HG03558 (cell line): Measurements from ENCODE around the gene PIK3R5.
"Not testable (repeated sequence)": the region's sequence is repeated elsewhere in the genome, so short reads cannot be mapped to it uniquely, and the experiment has no call there.

Experiments used
- ATAC-seq: cut with Tn5 transposase; IDR thresholded peaks from one replicate; pipeline ENCODE4 v1.9.1; 2021; ENCODE audit warnings: moderate number of reproducible peaks; ENCODE audit not compliant: unreplicated experiment; ENCODE audit errors: extremely low read depth

Gene PIK3R5

DNA sequence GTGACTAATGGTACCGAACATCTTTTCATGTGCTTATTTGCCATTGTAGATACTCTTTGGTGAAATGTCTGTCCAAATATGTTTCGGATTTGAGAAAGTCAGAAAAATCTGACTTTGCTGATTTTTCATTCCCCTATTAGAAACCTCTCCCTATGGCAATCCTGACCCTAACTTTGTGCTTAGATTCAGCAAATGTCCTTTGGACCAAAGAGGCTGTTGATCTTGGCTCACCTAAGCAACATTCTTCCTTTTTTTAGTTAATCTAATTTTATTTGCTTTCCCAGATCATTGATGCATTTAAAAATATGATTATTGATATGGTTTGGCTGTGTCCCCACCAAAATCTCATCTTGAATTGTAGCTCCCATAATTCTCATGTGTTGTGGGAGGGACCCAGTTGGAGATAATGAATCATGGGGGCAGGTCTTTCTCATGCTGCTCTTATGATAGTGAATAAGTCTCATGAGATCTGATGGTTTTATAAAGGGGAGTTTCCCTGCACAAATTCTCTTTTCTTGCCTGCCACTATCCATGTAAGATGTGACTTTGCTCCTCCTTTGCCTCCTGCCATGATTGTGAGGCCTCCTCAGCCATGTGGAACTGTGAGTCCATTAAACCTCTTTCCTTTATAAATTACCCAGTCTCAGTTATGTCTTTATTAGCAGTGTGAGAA, 22.9 kb upstream of the PIK3R5 start:
- not testable (repeated sequence) for ATAC-seq

DNA sequence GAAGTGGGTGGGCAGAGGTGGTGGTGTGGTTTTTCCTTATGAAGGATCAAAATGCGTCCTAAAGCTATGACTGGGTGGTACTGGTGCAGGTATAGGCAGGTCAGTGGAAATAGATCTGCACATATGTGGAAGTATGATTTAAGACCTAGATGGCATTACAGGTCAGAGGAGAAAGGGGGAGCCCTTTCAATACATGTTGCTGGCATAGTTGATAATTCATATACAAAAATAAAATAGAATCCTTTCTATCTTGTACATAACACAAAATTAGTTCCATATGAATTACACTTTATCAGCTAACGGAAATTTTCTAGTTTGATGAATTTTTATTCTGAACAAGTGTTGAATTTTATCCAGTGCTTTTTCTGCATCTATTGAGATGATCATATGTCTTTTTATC, 20.8 kb upstream of the PIK3R5 start:
- ATAC-seq = no peak

DNA sequence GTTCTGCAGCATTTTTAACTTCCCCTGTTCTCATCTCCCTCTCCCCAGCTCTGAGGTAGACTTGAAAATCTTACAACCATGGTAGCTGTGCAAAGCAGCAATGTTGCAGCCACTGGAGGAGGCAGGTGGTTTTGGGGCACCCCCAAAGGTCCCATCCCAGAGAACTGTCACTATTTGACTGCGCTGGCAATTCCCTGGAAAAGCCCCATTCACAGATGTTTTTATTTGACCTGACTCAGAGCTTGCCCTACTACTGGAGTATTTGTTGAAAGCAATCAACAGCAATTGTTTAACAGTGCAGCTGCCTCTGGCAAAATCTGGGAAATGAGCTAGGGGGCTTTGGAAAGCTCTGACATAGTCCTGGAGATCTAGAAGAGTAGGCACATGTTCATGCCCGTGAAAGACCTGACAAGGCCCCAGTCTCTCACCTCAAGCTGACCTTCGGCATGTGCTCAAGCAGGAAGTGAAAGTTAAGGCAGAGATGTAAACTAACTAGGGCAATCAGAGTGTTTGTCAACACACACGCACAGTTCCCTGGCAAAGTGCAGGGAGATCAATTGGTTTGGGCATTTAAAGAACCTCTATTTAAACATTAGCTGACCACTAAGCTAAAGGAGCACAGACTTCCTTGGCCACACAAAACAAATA, 19.7 kb upstream of the PIK3R5 start:
- no peak for ATAC-seq

DNA sequence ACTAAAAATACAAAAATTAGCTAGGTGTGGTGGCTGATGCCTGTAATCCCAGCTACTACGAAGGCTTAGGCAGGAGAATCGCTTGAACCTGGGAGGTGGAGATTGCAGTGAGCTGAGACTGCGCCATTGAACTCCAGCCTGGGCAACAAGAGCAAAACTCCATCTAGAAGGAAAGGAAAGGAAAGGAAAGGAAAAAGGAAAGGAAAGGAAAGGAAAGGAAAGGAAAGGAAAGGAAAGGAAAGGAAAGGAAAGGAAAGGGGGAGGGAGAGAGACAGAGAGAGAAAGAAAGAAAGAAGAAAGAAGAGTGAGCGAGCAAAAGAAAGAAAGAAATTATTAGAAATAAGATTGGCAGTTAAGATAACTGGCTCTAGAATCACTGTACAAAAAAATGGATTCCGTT, 18.7 kb upstream of the PIK3R5 start:
- ATAC-seq = not testable (repeated sequence)

DNA sequence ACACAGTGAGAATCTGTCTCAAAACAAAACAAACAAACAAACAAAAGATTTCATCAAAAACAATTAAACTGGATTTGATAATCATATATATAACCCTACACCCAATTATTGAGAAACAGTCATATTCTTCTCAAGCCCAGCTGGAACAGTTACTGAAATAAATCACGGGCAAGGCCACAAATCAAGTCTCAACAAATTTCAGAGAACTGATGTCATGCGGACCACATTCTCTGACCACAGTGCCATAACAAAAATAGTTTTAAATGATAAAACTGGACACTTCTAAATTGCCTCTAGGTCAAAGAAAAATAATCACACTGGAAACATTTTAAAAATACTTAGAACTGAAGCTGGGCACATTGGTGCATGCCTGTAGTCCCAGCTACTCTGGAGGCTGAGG, 15.9 kb upstream of the PIK3R5 start:
- no peak for ATAC-seq

DNA sequence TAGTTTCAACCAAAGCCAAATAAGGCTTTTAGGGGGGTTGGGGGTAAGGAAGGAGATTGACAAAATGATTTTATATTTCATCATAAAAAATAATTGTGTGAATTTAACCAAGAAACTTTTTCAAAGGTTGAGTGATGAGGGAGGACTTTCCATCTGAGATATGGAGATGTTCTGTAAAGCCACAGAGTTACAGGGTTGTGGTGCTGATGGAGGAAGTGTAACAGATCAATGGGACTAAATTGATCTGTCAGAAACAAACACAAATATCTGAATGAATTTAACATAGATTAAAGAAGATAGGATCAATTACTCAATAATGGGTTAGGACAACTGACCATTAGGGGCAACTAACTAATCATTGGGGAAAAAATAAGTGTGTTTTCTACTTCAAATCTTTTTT, 14.2 kb upstream of the PIK3R5 start:
- no peak for ATAC-seq

DNA sequence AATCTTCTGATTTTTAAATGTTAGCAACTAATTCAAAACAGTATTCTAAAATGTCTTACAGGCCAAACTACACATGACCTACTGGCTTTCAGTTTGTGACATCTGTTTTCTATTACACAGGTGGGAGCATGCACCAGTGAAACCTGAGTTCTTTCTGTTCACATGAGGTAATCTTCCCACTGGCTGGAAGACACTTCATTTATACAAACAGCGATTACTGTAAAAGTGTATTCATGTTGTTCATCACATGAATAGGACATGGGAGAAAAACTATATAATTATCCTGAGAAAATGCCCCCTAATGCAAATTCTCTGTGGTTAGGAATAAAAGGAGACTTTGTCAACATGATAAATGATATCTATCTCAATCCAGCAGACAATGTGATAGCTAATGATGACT, 11.1 kb upstream of the PIK3R5 start:
- ATAC-seq = no peak

DNA sequence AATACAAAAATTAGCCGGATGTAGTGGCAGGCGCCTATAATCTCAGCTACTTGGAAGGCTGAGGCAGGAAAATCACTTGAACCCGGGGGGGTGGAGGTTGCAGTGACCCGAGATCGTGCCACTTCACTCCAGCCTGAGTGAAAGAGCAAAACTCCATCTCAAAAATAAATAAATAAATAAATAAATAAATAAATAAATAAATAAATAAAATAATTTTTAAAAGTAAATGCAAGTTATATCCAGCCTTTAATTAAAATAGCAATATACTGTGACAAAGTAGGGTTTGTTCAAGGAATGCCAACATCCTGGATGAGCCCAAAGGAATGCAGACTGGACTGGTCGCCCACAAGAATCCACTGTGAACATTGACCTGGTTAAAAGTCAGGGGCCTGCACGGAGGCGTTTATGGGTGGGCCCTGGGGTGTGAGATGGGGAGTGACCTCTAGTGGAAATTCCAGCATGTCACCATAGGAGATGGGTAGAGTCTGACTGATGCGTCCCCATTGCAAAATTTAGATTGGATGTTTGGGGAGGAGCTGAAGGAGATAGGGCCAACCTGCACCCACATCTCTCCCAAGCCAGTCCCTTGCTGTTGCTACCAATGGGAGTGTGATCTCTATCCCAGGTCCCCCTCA, 9.7 kb upstream of the PIK3R5 start:
- no peak for ATAC-seq

DNA sequence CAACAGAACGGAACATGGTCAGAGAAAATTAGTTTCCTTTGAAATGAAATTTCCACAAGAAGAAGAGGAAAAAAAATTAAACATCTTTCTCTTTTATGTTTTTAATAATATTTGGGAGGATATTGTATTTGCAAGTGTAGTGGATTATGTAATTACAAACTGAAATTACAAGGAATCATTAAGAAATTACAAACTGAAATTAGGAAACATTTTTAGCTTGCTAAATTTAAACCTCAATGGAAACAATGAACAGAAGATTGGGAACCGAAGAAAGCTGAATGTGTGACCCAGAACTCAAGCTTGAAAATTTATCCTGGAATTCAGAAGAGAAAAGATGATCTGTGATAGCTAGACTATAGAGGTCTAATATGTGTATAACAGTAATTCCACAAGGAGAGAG, 4.4 kb upstream of the PIK3R5 start:
- ATAC-seq = no peak

DNA sequence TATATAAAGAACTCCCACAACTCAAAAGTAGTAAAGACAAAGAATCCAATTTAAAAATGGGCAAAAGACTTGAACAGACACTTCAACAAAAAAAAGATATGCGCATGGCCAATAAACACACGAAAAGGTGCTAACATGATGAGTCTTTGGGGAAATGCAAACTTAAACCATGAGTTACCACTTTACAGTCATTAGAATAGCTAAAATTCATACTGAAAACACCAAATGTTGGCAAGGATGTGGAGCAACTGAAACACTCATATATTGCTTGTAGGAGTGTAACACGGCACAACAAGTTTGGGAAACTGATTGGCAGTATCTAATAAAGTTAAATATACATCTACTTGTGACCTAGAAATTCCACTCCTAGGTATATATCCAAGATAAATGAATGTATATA, 3.0 kb upstream of the PIK3R5 start:
- ATAC-seq = no peak

DNA sequence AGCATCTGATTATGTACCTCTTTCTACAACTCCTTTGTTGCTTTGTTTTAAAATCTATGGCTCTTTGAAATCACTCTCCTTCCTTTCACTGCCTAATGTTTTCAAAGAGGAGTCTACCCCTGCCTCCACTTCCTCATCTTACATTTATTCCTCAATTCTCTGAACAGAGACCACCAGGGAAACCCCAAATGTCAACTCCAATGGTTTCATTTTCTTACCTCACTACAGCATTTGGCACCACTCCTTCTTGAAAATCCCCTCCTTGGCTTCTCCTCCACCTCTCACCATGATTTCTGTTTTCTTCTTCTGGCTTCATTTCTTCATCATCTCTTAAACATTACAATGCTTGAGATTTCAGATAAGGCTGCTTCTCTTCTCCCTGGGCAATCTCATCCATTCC, 2.4 kb upstream of the PIK3R5 start:
- ATAC-seq = no peak

DNA sequence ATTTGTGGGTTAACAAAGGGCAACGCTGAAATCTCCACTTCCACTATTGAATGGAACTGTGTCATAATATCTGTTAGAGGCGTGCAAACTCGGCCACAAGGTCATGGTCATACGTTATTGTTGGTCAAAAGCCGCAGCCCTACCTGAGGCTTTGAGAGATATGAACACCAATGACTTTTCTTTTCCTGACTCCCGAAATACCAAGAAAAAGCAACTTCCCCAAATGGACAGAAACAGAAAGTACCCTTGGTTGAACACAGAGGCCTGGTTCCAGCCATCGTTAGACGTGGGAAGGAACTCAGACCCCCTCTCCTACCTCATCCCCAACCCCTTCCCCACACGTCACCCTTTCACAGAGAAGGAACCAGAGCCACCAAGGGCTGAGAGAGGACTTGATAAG, 1.4 kb upstream of the PIK3R5 start:
- no peak for ATAC-seq

DNA sequence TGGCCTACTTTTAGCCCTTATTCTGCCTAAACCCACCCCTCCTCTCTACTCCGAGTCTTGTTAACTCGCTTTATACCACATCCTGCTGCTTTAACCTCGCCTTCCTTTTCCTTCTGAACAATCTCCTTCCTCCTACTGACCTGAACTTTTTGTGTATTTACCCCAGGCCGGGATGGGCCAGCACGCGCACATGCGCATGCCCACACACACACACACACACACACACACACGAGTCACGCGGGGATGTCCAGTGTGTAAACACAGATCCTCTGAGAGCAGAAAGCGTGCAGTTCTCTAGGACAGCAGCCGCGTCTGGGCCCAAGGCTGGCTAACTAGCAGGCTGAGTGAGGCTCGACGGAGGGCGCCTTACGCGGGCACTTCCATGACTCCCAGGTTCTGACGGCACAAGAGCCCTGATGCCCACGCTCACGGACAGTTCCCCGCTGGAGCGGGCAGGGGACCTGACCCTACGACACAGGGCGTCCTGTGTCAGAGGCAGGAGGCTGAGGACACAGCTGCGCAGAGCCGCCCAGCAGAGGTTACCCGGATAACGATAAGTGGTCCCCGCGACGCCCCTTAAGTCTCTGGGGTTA, 610 bp downstream of the PIK3R5 start:
- no peak for ATAC-seq

DNA sequence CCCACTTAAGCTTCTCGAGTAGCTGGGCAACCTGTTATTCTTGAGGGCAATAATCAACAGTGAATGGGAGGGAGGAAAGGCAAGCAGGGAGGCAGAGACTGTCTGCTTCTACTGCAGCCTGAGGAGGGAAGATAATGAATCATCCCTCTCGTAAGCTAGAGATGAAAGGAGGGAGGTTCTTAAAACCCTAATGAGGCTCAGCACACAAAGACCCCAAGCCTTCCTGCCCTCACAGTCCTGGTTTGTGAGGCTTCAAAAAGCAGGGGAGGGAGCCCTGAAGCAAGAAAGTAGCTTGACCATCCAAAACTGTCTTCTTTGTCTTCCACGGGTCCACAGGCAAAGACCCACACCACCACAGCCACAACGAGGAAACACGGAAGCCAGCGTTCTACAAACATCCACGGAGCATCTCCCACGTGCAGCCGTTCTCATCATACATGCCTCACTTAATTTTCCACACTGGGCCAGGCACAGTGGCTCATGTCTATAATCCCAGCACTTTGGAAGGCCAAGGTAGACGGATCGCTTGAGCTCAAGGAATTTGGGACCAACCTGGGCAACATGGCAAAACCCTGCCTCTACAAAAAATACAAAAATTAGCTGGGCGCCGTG, 1.8 kb downstream of the PIK3R5 start:
- no peak for ATAC-seq

DNA sequence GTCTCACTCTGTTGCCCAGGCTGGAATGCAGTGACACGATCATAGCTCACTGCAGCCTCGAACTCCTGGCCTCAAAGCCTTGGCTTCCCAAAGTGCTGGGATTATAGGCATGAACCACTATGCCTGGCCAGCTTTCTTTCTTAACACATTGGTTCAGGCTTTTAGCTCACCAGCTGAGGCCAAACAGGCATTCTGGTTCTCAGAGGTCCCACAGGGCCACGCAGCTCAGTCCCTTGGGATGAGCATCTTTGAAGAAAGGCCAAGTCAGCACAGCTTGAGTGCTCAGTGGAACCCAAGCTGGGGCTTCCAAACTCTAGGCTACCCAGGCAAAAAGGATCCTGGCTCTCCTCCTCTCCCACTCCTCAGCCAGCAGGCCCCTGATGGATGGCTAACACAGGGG, 2.5 kb downstream of the PIK3R5 start:
- no peak for ATAC-seq

DNA sequence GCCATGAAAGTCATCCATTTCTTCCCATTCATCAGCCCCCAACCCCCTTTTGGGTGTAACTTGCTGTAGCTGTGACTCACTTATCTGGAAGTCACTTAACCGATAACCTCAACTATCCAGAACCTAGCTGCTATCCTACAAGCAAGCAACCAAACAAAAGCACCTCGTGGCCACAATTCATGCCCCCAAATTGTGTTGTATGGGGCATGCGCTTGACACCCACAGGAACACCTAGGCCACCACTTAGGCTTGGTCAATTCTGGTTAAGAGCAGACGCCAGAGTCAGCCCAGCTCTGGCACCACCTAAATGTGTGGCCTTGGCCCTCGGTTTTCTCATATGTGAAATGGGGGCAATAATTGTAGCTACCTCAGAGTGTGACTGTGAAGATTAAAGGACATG, 3.7 kb downstream of the PIK3R5 start:
- no peak for ATAC-seq

DNA sequence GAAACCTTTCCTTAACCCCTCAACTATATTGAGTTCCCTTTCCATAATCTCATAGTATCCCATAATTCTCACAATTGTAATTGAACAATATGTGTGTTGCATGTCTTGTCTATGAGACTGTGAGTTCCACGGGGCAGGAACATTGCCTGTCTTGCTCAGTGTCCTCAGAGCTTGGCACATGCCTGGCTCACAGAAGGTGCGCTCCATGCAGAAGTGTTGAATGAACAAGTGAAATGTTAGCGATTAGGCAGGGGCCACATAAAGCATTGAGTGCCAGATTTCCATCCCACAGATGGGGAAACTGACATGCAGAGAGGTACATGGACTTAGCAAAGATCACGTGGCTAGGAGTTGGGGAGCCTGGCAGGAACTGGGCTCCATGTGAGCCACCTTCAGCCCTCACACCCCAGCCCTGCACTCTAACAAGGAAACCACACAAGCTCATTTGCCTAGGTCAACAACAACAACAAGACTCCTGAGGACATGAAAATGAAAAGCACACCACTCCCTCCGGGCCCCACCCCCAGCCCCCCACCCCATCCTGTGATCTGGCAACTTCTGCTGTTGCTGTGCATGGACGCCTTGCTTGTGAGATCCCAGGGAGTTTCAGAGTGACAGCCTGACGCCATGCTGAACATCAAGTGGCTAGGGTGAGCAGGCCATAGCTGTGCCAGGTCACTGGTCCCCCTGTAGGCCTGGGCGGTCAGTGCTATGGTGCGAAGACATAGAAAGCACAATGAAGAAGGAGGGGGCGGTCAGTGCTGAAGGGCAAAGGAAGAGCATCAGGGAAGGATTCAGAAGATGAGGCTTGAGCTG, 5.0 kb downstream of the PIK3R5 start:
- ATAC-seq = no peak

DNA sequence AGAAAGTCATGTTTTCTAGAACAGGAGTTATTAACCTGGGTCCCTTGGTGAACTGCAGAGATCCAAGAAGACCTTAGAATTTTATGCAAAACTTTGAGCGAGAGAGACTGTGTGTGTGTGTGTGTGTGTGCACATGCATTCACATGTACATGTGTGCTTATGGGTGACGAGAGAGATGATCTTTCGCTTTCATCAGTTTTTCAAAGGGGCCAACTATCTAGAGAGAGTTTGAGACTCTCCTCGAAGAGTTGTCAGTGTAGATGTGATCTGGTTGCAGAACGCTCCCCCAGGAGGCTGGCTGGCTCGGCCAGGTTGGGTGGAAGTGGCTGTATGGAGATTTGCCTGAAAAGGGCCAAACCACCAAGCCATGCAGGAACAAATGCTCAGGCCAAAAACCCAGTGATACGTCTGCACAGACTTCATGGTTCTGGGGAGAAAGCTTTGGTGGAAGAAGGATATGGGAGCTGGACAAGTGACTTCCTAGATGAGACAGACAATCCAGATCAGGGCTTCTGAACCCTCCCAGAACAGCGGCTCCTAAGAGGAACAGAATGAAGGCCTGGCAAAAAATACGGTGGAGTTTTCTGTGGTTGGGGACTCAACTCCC, 6.1 kb downstream of the PIK3R5 start:
- no peak for ATAC-seq

DNA sequence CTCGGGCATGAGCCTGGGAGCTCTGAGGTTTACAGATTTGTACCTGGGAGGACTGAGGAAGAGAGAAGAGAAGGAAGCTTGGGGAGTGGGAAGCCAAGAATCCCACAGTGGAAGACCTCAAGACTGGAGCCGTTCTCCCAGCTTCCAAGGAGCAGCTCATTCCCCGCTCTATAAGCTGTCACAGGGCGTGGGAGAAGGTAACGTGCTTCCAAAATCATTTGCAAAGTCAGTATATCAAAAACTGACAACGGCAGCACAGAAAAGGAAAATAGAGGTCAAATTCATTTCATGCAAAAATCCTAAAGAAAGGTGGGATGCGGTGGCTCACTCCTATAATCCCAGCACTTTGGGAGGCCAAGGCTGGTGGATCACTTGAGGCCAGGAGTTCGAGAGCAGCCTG, 7.8 kb downstream of the PIK3R5 start:
- ATAC-seq = no peak

DNA sequence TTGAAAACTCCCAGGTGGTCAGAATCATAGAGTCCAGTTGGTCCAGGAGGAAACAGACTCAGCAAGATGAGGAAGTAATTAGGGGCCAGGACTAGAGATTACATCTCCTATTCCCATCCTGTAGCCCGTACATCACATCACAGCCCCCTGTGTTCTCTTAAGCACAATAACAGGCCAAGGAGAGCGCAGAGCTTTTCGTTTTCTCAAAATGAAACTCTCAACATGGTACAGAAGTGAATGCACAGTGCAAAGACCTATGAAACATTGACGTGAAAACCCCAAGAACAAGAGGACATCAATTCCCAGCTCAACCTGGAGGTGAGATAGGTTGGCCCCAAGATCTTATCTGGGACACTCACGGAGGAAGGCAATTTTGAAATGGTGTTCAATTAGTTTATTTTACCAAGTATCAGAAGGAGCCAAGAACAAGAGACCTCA, 9.0 kb downstream of the PIK3R5 start:
- ATAC-seq = no peak
